ENCODE data around the gene NFIB. TPM values are rescaled to one million over a fixed set of nuclear protein-coding genes. Genes with fewer than 3 reads are reported as not detected.

Gene NFIB
- total RNA-seq, 1 donor from 2014 or later, result 99.9 TPM

DNA sequence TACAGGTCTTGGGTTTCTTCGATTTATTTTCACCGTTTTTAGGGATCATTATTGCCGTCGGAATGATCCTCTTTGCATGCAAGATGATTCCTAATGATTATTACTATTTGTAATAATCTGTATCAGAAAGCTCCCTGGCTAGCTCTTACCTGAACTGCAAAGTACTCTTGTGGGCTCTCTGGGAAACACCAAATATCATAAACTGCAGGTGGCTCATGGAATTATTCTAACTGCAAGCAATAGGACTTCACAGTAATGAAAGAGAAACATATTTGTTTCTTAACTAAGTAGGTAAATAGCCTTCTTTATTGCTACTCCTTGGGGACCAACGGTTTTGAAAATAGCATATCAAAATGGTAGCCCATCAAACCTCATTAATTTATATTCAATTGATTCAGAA is 219.4 kb downstream of the NFIB start:
- Histone ChIP-seq H3K4me1 (peaks cover 9 to 24% of the 10 kb centered on the region in 2 donors), H3K27ac (peak overlapping the region; percentile 76 to 84), H3K27me3 (no peaks in the 10 kb centered on the region), H3K36me3 (no peaks in the 10 kb centered on the region), H3K4me3 (no peak overlapping the region), H3K9me3 (no peaks in the 10 kb centered on the region)
- no peak for DNase-seq (ENCODE audit: low spot score in 2 of 2)
- no peak for TF ChIP-seq CTCF (IDR thresholded peaks at IDR 0.05)
- intact Hi-C loops (cut with DNase I), result loop anchor here (5.0 to 10.0 kb wide), 3 partner anchors 62 to 660 kb away; no protein-coding TSS in a partner anchor

- TF ChIP-seq CTCF (IDR thresholded peaks at IDR 0.05), result no peak
- Histone ChIP-seq H3K4me3 (no peak overlapping the region), H3K9me3 (no peaks in the 10 kb centered on the region), H3K36me3 (no peaks in the 10 kb centered on the region), H3K27ac (peak overlapping the region; percentile 19 to 84), H3K4me1 (peaks cover 9 to 21% of the 10 kb centered on the region in 2 donors), H3K27me3 (no peaks in the 10 kb centered on the region)
- DNase-seq (ENCODE audit: low spot score in 2 of 2), result no peak
- intact Hi-C loops (cut with DNase I), result loop anchor here (5.0 to 10.0 kb wide), 3 partner anchors 60 to 658 kb away; no protein-coding TSS in a partner anchor
These were observed 221.6 kb downstream of the NFIB start for GRCh38 chr9:14092344-14092743.

GRCh38 chr9:14089051-14089803 is 224.7 kb downstream of the NFIB start:
- peak overlapping the region in 1 of 2 donors; percentile 15 for H3K27ac ChIP-seq
- no peaks in the 10 kb centered on the region for H3K27me3 ChIP-seq
- no peaks in the 10 kb centered on the region for H3K9me3 ChIP-seq
- no peak overlapping the region for H3K4me3 ChIP-seq
- intact Hi-C loops (cut with DNase I), result no loop called here
- DNase-seq (ENCODE audit: low spot score in 2 of 2), result no peak
- no peaks in the 10 kb centered on the region for H3K36me3 ChIP-seq
- no peak for TF ChIP-seq CTCF (IDR thresholded peaks at IDR 0.05)
- H3K4me1 ChIP-seq, result peaks cover 0 to 11% of the 10 kb centered on the region in 2 donors

- H3K4me1 ChIP-seq, result peaks cover 0 to 3% of the 10 kb centered on the region in 2 donors
- H3K27ac ChIP-seq, result no peak overlapping the region
- H3K4me3 ChIP-seq, result no peak overlapping the region
- intact Hi-C loops (cut with DNase I), result no loop called here
- DNase-seq (ENCODE audit: low spot score in 2 of 2), result no peak
- no peaks in the 10 kb centered on the region for H3K9me3 ChIP-seq
- TF ChIP-seq CTCF (IDR thresholded peaks at IDR 0.05), result no peak
- H3K36me3 ChIP-seq, result no peaks in the 10 kb centered on the region
- H3K27me3 ChIP-seq, result no peaks in the 10 kb centered on the region
These were observed 226.4 kb downstream of the NFIB start for GRCh38 chr9:14087576-14087975.

- no peak for TF ChIP-seq CTCF (IDR thresholded peaks at IDR 0.05)
- no peak overlapping the region for H3K27ac ChIP-seq
- intact Hi-C loops (cut with DNase I), result no loop called here
These were observed 227.4 kb downstream of the NFIB start for GRCh38 chr9:14086495-14086894.

More at GRCh38 chr9:14086495-14086894, 227.4 kb downstream of the NFIB start:
- Histone ChIP-seq H3K4me3 (no peak overlapping the region), H3K27me3 (no peaks in the 10 kb centered on the region), H3K9me3 (no peaks in the 10 kb centered on the region), H3K36me3 (no peaks in the 10 kb centered on the region), H3K4me1 (peaks cover 0 to 3% of the 10 kb centered on the region in 2 donors)
- no peak for DNase-seq (ENCODE audit: low spot score in 2 of 2)
